CD4-positive, alpha-beta T cell treated with Interleukin-6 at 100 ng/mL for 8 hours (primary cell): ENCODE measurements around the gene LMO7.

Experiments used
- DNase-seq: peaks from one replicate; pipeline ENCODE4 v3.0.0-alpha.2; 2020; ENCODE audit warnings: mixed read lengths, low spot score

The LMO7 gene

GRCh38 chr13:75801388-75801945, 165.3 kb downstream of the LMO7 start:
- no peak for DNase-seq

- no peak for DNase-seq
Measured at GRCh38 chr13:75802161-75802560, 166.0 kb downstream of the LMO7 start.

GRCh38 chr13:75803164-75803611, 167.1 kb downstream of the LMO7 start:
- peak; percentile 55 for DNase-seq

GRCh38 chr13:75804054-75804453, 167.9 kb downstream of the LMO7 start:
- DNase-seq, result no peak

- no peak for DNase-seq
Measured at GRCh38 chr13:75804605-75805004, 168.5 kb downstream of the LMO7 start.

GRCh38 chr13:75806117-75806516, 170.0 kb downstream of the LMO7 start:
- DNase-seq, result no peak

GRCh38 chr13:75811361-75811760, 175.2 kb downstream of the LMO7 start:
- no peak for DNase-seq

GRCh38 chr13:75811841-75812240, 175.7 kb downstream of the LMO7 start:
- no peak for DNase-seq

- DNase-seq, result no peak
Measured at GRCh38 chr13:75812751-75813181, 176.6 kb downstream of the LMO7 start.

- no peak for DNase-seq
Measured at GRCh38 chr13:75813323-75813722, 177.2 kb downstream of the LMO7 start.

GRCh38 chr13:75818179-75818967, 182.2 kb downstream of the LMO7 start:
- DNase-seq, result no peak

- no peak for DNase-seq
Measured at GRCh38 chr13:75818968-75819225, 182.8 kb downstream of the LMO7 start.

- DNase-seq, result no peak
Measured at GRCh38 chr13:75825161-75825560, 189.0 kb downstream of the LMO7 start.

GRCh38 chr13:75825594-75825993, 189.5 kb downstream of the LMO7 start:
- no peak for DNase-seq

GRCh38 chr13:75826391-75826790, 190.3 kb downstream of the LMO7 start:
- no peak for DNase-seq

- DNase-seq, result no peak
Measured at GRCh38 chr13:75829830-75830229, 193.7 kb downstream of the LMO7 start.

- no peak for DNase-seq
Measured at GRCh38 chr13:75830842-75831241, 194.7 kb downstream of the LMO7 start.

- no peak for DNase-seq
Measured at GRCh38 chr13:75831389-75831788, 195.3 kb downstream of the LMO7 start.

GRCh38 chr13:75832812-75833211, 196.7 kb downstream of the LMO7 start:
- DNase-seq, result no peak

- no peak for DNase-seq
Measured at GRCh38 chr13:75836441-75836840, 200.3 kb downstream of the LMO7 start.

- no peak for DNase-seq
Measured at GRCh38 chr13:75838366-75839005, 202.4 kb downstream of the LMO7 start.

GRCh38 chr13:75839406-75839805, 203.3 kb downstream of the LMO7 start:
- DNase-seq, result no peak

GRCh38 chr13:75841905-75842304, 205.8 kb downstream of the LMO7 start:
- DNase-seq, result peak; percentile 3

- DNase-seq, result no peak
Measured at GRCh38 chr13:75843074-75843473, 206.9 kb downstream of the LMO7 start.
